Measurements from ENCODE around the gene CD209.
A peak's percentile ranks its signal among the peaks of the same experiment; 100 is the strongest.

Gene CD209, protein sequence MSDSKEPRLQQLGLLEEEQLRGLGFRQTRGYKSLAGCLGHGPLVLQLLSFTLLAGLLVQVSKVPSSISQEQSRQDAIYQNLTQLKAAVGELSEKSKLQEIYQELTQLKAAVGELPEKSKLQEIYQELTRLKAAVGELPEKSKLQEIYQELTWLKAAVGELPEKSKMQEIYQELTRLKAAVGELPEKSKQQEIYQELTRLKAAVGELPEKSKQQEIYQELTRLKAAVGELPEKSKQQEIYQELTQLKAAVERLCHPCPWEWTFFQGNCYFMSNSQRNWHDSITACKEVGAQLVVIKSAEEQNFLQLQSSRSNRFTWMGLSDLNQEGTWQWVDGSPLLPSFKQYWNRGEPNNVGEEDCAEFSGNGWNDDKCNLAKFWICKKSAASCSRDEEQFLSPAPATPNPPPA

GRCh38 chr19:7746903-7747884 lies at the start of gene CD209:
Gene CD209, minus strand, starts transcription at chr19:7747534. Its CDS starts 23 bp downstream, at chr19:7747511.
- DNase-seq (ENCODE audit: low spot score), result no peak

GRCh38 chr19:7795555-7796161 lies 48.3 kb upstream of the CD209 start:
- no peak for DNase-seq (ENCODE audit: low spot score)

- DNase-seq (ENCODE audit: low spot score), result no peak
Observed at GRCh38 chr19:7793493-7793892, 46.2 kb upstream of the CD209 start.

GRCh38 chr19:7792701-7793100 lies 45.4 kb upstream of the CD209 start:
- DNase-seq (ENCODE audit: low spot score), result peak; percentile 77

DNA sequence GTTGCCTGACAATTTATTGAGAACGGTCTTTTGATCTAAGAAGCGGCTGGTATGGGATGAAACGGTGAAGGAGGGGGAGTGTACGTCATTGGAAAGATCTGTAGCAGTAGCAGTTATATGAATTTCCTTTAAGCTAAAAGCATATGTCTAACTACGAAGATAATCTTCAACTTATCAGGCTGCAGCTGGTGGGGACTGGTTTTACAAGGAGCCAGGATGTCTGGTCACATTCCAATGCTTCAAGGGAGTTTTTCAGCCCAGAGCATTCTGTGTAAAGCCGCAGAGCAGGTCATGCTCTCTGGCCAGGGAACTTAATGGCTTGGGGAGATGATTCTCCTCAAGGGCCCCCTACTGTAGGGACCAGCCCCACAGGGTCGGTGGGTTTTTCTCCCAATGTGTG lies 44.9 kb upstream of the CD209 start:
- no peak for DNase-seq (ENCODE audit: low spot score)

GRCh38 chr19:7790416-7790815 lies 43.1 kb upstream of the CD209 start:
- DNase-seq (ENCODE audit: low spot score), result no peak

GRCh38 chr19:7789447-7789846 lies 42.1 kb upstream of the CD209 start:
- no peak for DNase-seq (ENCODE audit: low spot score)

DNA sequence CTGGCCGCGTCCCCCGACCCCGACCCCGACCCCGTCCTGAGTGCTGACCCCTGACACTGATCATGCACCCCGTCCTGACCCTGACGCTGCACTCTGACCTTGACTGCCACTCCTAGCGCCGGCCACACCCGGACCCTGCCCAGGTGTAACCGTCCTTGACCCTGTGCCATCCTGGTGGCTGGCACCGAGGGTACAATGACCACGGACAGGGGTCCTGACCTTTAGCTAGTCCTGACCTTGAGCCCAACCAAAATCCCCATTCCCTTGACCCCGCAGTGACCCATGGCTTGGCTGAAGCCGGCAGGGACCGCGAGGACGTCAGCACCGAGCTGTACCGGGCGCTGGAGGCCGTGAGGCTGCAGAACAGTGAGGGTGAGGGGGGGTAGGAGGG lies 41.6 kb upstream of the CD209 start:
- no peak for DNase-seq (ENCODE audit: low spot score)

GRCh38 chr19:7788178-7788932 lies 41.0 kb upstream of the CD209 start:
- peak; percentile 34 for DNase-seq (ENCODE audit: low spot score)

DNA sequence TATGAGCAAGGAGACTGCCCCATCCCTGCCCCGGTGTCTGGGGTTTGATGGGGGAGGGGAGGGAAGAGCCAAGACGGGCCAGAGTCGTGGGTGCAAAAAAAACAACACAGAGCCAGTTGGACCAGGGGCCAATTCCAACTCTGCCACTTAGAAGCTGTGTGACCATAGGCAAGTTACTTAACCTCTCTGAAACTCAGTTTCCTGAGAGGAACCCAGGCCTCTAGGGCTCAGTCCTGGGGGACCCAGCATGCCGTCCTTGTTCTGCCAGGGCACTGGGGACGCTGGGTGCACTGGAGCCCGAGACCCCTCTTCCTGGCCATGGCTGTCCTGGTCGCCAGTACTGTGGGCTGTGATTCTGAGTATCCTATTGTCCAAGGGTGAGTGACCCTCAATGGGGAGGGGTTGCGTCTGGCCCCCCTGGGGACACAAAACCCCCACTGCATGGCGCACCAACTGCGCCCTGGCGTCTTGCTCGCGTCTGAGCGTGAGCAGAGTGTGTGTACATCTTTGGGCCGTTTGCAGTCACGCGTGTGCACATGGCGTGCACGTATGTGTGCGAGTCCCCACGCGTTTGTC lies 40.4 kb upstream of the CD209 start:
- no peak for DNase-seq (ENCODE audit: low spot score)

GRCh38 chr19:7787141-7787540 lies 39.8 kb upstream of the CD209 start:
- peak; percentile 93 for DNase-seq (ENCODE audit: low spot score)

- no peak for DNase-seq (ENCODE audit: low spot score)
Observed at GRCh38 chr19:7784856-7785255, 37.5 kb upstream of the CD209 start.

DNA sequence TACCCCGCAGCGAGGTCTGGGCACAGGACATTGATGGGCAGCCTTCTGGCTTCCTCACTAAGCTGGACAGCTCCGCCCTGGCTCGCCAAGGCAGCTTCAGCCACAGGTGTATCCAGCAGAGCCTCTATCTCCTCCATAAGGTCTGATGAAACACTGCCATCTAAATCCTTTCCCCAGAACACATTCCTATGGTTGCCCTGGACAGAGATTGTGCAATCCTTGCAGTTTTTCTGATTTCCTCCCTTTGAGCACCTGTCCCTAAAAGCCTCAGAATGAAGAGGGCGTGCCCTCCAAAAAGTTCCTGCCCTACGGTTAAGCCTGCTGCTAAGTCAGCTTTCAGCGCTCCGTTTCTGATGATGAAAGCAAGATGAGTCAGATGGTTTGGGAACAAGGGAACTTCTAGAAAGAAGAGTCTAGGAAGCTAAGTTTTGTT lies 36.7 kb upstream of the CD209 start:
- peak; percentile 69 for DNase-seq (ENCODE audit: low spot score)

DNA sequence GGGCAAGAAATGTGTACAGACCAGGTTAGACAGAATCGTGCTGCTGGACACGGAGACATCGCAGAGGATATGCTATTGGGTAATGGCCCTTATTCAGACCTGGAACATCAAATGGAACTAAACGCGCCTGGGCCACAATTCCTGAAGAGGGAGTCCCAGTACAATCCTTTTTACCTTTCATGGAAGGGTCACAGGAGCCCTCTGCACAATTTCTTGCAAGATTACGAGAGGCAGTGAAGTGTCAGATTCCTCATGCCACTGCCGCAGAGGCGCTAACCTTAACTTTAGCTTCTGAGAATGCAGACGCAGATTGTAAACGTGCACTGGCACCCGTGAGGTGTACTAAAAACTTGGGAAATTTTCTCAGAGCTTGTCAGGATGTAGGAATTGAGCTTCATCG lies 33.8 kb upstream of the CD209 start:
- no peak for DNase-seq (ENCODE audit: low spot score)

DNA sequence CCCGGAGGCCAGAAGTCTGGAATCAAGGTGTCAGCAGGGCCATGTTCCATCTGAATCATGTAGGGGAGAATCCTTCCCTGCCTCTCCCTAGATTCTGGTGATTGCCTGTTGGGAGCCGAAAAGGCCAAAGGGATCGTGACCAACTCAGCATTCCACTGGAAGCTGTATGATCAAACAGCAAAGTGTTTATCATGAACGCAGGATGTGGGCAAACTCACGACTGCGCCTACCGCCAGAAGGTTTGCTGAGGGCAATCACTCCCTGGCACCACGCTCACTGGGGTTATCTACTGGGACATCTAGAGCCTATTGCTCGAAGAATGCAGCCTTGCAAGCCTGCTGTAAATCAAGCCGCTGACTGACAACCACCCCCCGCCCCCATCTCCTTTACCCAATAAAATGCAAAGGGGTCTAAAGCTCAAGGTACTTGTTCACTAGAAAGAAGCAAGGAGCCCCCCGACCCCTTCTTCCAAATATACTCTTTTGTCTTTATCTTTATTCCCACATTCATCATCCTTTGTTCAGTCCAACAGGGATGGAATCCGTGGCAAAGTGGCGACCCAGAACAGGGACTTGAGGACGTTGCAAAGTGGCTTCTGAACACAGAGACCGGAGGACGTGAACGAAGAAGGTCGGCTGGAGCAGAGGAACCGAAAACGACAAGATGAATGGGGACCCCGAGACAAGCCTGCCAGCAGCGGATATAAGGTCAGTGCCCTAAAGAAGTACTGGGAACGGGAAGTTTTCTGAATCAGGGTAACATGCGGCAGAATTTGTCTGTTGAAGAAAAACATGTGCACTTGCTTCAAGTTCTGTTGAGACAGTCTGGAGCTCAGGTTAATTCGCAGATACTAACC lies 32.5 kb upstream of the CD209 start:
- DNase-seq (ENCODE audit: low spot score), result no peak

DNA sequence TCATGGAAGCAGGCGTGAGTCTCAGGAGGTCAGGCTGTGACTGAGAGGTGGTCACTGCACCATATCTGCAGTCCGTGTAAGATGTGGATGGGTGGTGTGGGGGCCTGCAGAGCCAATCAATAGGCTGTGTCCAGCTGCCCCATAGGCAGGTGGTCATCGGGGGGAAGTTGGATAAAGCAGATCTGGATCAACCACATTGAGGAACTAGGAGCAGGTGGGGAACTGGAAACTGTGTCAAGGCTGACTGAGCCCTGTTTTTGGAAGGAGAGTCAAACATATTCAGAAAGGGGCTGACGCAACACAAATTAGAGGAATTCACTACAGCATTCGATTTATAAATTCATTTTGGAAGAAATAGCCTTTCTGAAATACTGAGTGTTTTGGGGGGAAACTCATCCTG lies 30.7 kb upstream of the CD209 start:
- DNase-seq (ENCODE audit: low spot score), result no peak

GRCh38 chr19:7775761-7776160 lies 28.4 kb upstream of the CD209 start:
- no peak for DNase-seq (ENCODE audit: low spot score)

DNA sequence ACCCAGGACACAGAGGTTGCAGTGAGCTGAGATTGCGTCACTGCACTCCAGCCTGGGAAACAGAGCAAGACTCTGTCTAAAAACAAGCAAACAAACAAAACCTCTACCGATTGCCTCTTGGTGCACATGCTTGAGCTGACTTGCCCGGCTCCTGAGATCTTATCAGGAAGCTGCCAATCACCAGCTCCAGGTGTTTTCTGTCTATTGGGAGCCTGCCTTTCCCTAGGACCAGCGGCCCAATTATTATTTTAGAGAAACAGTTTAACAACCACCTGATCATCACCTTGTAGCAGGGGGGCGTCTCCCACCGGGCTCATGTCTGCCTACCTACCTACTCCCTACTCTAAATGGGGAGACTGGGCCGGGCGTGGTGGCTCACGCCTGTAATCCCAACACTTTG lies 26.5 kb upstream of the CD209 start:
- no peak for DNase-seq (ENCODE audit: low spot score)

GRCh38 chr19:7772752-7773291 lies 25.5 kb upstream of the CD209 start:
- no peak for DNase-seq (ENCODE audit: low spot score)

DNA sequence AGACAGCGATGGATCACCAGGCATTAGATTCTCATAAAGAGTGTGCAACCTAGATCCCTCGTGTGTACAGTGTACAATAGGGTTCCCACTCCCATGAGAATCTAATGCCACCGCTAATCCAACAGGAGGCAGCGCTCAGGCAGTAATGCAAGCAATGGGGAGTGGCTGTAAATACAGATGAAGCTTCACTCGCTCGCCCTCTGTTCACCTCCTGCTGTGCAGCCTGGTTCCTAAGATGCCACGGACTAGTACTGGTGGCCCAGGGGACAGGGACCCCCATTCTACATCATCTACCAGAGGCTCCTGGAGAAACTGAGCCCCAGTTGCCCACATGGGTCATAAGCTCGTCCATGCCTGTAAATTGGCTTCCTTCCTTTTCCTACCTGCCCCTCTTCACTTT lies 23.7 kb upstream of the CD209 start:
- DNase-seq (ENCODE audit: low spot score), result no peak

Data from cerebellar cortex (tissue), 1 donor.